ENCODE results near the gene SYT17. TPM values are rescaled to one million over a fixed set of nuclear protein-coding genes. Genes with fewer than 3 reads are reported as not detected.
A peak's percentile ranks its signal among the peaks of the same experiment; 100 is the strongest.

Gene SYT17
- total RNA-seq, 3 donors from 2014 or later (not counting 1 experiment from before 2014, with no cell fraction given): 0.65 to 1.6 TPM; not detected in 1

- H3K27me3 Mint-ChIP-seq (ENCODE audit: low read depth in 2 of 2): peaks cover 0 to 16% of the 10 kb centered on the region in 2 donors
- Histone ChIP-seq H3K4me3 (ENCODE audit: low read length) (no peak overlapping the region), H3K27me3 (ENCODE audit: control insufficient read depth, insufficient read depth, low read length) (no peaks in the 10 kb centered on the region), H3K36me3 (ENCODE audit: control insufficient read depth, insufficient read depth, low read length) (no peaks in the 10 kb centered on the region), H3K27ac (ENCODE audit: low read length) (no peak overlapping the region), H3K4me1 (ENCODE audit: control insufficient read depth, insufficient read depth, low read length) (peaks cover 2% of the 10 kb centered on the region), H3K9me3 (ENCODE audit: control insufficient read depth, insufficient read depth, low read length) (no peaks in the 10 kb centered on the region)
- peak; percentile 35 for TF ChIP-seq CTCF (IDR thresholded peaks at IDR 0.05)
- no peak overlapping the region for H3K4me3 Mint-ChIP-seq
- 59% methylated on average over 25 of the region's 27 CpGs for WGBS (ENCODE audit: insufficient coverage)
- peak; percentile 27 to 58 for DNase-seq
- H3K4me1 Mint-ChIP-seq: no peaks in the 10 kb centered on the region
- no peaks in the 10 kb centered on the region for H3K36me3 Mint-ChIP-seq
- H3K9me3 Mint-ChIP-seq: no peaks in the 10 kb centered on the region
- H3K27ac Mint-ChIP-seq: no peak overlapping the region
- peak in 1 of 3 donors; percentile 51 for ATAC-seq
- intact Hi-C loops (cut with micrococcal nuclease): loop anchor here (2.0 kb wide), 1 partner anchor 93 kb away; no protein-coding TSS in a partner anchor
Measured at GRCh38 chr16:19179546-19180490, 11.8 kb downstream of the SYT17 start.

GRCh38 chr16:19180741-19181140 lies 12.7 kb downstream of the SYT17 start:
- Mint-ChIP-seq H3K27ac (no peak overlapping the region), H3K36me3 (no peaks in the 10 kb centered on the region), H3K27me3 (ENCODE audit: low read depth in 2 of 2) (peaks cover 0 to 16% of the 10 kb centered on the region in 2 donors), H3K4me1 (no peaks in the 10 kb centered on the region), H3K9me3 (no peaks in the 10 kb centered on the region), H3K4me3 (no peak overlapping the region)
- no peaks in the 10 kb centered on the region for H3K27me3 ChIP-seq (ENCODE audit: control insufficient read depth, insufficient read depth, low read length)
- H3K9me3 ChIP-seq (ENCODE audit: control insufficient read depth, insufficient read depth, low read length): no peaks in the 10 kb centered on the region
- H3K4me3 ChIP-seq (ENCODE audit: low read length): no peak overlapping the region
- ATAC-seq: no peak
- WGBS (ENCODE audit: insufficient coverage): 95% methylated on average over 4 of the region's 4 CpGs
- H3K36me3 ChIP-seq (ENCODE audit: control insufficient read depth, insufficient read depth, low read length): no peaks in the 10 kb centered on the region
- no peak for TF ChIP-seq CTCF (IDR thresholded peaks at IDR 0.05)
- intact Hi-C loops (cut with micrococcal nuclease): loop anchor here (2.0 kb wide), 1 partner anchor 94 kb away; no protein-coding TSS in a partner anchor
- H3K27ac ChIP-seq (ENCODE audit: low read length): no peak overlapping the region
- DNase-seq: no peak
- H3K4me1 ChIP-seq (ENCODE audit: control insufficient read depth, insufficient read depth, low read length): peaks cover 2% of the 10 kb centered on the region

GRCh38 chr16:19182481-19182880 lies 14.4 kb downstream of the SYT17 start:
- ATAC-seq (no peak), DNase-seq (no peak)
- Mint-ChIP-seq H3K9me3 (no peaks in the 10 kb centered on the region), H3K27me3 (ENCODE audit: low read depth in 2 of 2) (peaks cover 0 to 16% of the 10 kb centered on the region in 2 donors), H3K4me1 (no peaks in the 10 kb centered on the region), H3K36me3 (no peaks in the 10 kb centered on the region), H3K4me3 (no peak overlapping the region), H3K27ac (no peak overlapping the region)
- H3K4me1 ChIP-seq (ENCODE audit: control insufficient read depth, insufficient read depth, low read length): peaks cover 2% of the 10 kb centered on the region
- intact Hi-C loops (cut with micrococcal nuclease): no loop called here
- TF ChIP-seq CTCF (IDR thresholded peaks at IDR 0.05): no peak
- WGBS (ENCODE audit: insufficient coverage): 80% methylated on average over 6 of the region's 6 CpGs
- H3K27ac ChIP-seq (ENCODE audit: low read length): no peak overlapping the region
- H3K27me3 ChIP-seq (ENCODE audit: control insufficient read depth, insufficient read depth, low read length): no peaks in the 10 kb centered on the region
- H3K4me3 ChIP-seq (ENCODE audit: low read length): no peak overlapping the region
- no peaks in the 10 kb centered on the region for H3K36me3 ChIP-seq (ENCODE audit: control insufficient read depth, insufficient read depth, low read length)
- H3K9me3 ChIP-seq (ENCODE audit: control insufficient read depth, insufficient read depth, low read length): no peaks in the 10 kb centered on the region
